DND-41 (cell line): ENCODE measurements around the gene PLEKHM1.

Experiments
- EZH2 ChIP-seq: IDR thresholded peaks from 3 replicates; pipeline ENCODE4 v1.6.1; 2012; ENCODE audit warnings: borderline replicate concordance, low read depth, mild to moderate bottlenecking, moderate library complexity, low read length, inconsistent platforms; ENCODE audit not compliant: severe bottlenecking
- TF ChIP-seq, protein P1 (sequence below): IDR thresholded peaks from 2 replicates; pipeline ENCODE4 v1.5.1; 2012; ENCODE audit warnings: borderline replicate concordance, low read length, moderate library complexity, mild to moderate bottlenecking; ENCODE audit not compliant: poor library complexity, severe bottlenecking; ENCODE audit errors: extremely low read depth

- TF ChIP-seq EZH2, result no peak
- TF ChIP-seq, protein P1, sequence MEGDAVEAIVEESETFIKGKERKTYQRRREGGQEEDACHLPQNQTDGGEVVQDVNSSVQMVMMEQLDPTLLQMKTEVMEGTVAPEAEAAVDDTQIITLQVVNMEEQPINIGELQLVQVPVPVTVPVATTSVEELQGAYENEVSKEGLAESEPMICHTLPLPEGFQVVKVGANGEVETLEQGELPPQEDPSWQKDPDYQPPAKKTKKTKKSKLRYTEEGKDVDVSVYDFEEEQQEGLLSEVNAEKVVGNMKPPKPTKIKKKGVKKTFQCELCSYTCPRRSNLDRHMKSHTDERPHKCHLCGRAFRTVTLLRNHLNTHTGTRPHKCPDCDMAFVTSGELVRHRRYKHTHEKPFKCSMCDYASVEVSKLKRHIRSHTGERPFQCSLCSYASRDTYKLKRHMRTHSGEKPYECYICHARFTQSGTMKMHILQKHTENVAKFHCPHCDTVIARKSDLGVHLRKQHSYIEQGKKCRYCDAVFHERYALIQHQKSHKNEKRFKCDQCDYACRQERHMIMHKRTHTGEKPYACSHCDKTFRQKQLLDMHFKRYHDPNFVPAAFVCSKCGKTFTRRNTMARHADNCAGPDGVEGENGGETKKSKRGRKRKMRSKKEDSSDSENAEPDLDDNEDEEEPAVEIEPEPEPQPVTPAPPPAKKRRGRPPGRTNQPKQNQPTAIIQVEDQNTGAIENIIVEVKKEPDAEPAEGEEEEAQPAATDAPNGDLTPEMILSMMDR, result no peak
These were observed 54.4 kb downstream of the PLEKHM1 start for GRCh38 chr17:45436161-45436560.
